Duodenal mucosa (tissue), 2 donors: ENCODE data around the gene KRTAP4-16.
"Not testable (repeated sequence)": the region's sequence is repeated elsewhere in the genome, so short reads cannot be mapped to it uniquely, and the experiment has no call there.

Source experiments
- H3K27ac ChIP-seq: one replicate; pipeline ENCODE4 v1.7.0; 2013; ENCODE audit warnings: low read depth, low read length
- H3K27me3 ChIP-seq, 2 donors: one replicate each; pipeline ENCODE4 v1.7.0; 2013; ENCODE audit warnings: low read length in 2 of 2, control low read depth in 1 of 2; ENCODE audit not compliant: insufficient read depth in 2 of 2, control insufficient read depth in 1 of 2
- H3K36me3 ChIP-seq, 2 donors: one replicate each; pipeline ENCODE4 v1.7.0; 2013; ENCODE audit warnings: low read length in 2 of 2, control low read depth in 1 of 2; ENCODE audit not compliant: insufficient read depth in 2 of 2, control insufficient read depth in 1 of 2
- H3K4me1 ChIP-seq, 2 donors: one replicate each; pipeline ENCODE4 v1.7.0; 2013; ENCODE audit warnings: low read length in 2 of 2, control low read depth in 1 of 2; ENCODE audit not compliant: insufficient read depth in 2 of 2, control insufficient read depth in 1 of 2
- H3K4me3 ChIP-seq, 2 donors: one replicate each; pipeline ENCODE4 v1.7.0; 2013; ENCODE audit warnings: low read length in 2 of 2, low read depth in 1 of 2
- H3K9ac ChIP-seq, 2 donors: one replicate each; pipeline ENCODE4 v1.7.0; 2013; ENCODE audit warnings: low read length in 2 of 2, low read depth in 1 of 2
- H3K9me3 ChIP-seq, 2 donors: one replicate each; pipeline ENCODE4 v1.7.0; 2013; ENCODE audit warnings: low read length in 2 of 2, control low read depth in 1 of 2; ENCODE audit not compliant: control insufficient read depth in 1 of 2

The KRTAP4-16 gene

GRCh38 chr17:41139865-41140264, 37.9 kb upstream of the KRTAP4-16 start:
- not testable (repeated sequence) for H3K27ac ChIP-seq, H3K36me3 ChIP-seq, H3K27me3 ChIP-seq, H3K4me1 ChIP-seq, H3K9me3 ChIP-seq, H3K9ac ChIP-seq, H3K4me3 ChIP-seq

DNA sequence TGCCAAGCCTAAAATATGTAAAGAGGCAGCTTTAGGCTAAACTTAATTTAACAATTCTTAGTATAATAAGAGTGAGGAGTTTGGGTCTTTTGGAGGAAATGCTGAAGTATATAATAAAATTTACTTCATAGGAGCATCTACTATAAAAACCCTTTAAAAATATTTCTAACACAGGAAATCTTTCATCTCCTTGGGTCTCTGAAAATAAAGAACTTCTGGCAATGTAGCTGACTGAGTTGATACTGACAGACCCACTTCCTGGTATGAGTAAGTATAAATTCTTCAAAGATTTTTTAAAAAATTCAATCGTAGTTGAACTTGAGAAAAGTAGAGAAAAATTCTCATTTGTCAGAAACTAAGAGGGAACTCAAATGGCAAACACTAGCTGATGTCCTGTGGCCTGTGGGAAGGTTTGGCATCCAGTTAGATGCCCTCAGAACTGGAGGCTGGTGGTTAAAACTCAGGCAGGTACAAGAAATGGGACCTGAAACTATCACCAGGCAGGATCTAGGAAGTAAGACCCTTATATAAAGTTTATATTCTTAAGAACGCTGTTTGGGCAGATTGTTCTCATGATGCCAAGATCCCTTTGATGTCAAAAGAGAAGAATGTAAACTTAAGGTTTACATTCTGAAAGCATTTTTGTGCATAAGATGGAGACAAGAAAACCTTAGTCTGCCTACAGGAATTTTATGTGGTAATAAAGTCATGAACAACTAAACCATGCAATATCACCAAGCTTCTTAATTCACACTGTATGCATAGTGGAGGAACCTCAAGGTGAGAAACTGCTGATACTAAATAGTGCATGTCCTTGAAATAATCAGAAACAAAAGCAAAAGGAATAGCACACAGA, 32.1 kb upstream of the KRTAP4-16 start:
- Histone ChIP-seq H3K4me1 (no peaks in the 10 kb centered on the region), H3K9ac (no peak overlapping the region), H3K4me3 (no peak overlapping the region), H3K9me3 (no peaks in the 10 kb centered on the region), H3K27me3 (no peaks in the 10 kb centered on the region), H3K36me3 (no peaks in the 10 kb centered on the region), H3K27ac (no peak overlapping the region)

DNA sequence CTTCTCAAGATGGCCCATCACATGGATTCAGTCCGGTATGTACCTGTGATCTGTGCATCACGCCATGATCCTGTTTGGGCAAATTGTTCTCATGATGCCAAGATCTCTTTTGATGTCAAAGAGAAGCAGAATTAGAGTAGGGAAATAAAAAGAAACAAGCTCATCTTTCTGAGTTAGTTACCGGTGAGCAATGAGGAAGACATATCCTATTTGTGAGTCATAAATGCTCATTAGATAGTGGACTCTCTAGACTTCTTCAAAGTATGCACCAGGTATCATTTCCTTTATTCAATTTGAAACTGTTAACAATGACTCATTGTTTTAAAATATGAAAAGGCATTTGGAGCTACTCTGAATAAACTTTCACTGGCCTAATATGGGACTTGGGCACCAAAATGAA, 30.0 kb upstream of the KRTAP4-16 start:
- H3K4me3 ChIP-seq, result no peak overlapping the region
- no peaks in the 10 kb centered on the region for H3K27me3 ChIP-seq
- no peaks in the 10 kb centered on the region for H3K9me3 ChIP-seq
- H3K9ac ChIP-seq, result no peak overlapping the region
- H3K36me3 ChIP-seq, result no peaks in the 10 kb centered on the region
- H3K4me1 ChIP-seq, result no peaks in the 10 kb centered on the region
- no peak overlapping the region for H3K27ac ChIP-seq

DNA sequence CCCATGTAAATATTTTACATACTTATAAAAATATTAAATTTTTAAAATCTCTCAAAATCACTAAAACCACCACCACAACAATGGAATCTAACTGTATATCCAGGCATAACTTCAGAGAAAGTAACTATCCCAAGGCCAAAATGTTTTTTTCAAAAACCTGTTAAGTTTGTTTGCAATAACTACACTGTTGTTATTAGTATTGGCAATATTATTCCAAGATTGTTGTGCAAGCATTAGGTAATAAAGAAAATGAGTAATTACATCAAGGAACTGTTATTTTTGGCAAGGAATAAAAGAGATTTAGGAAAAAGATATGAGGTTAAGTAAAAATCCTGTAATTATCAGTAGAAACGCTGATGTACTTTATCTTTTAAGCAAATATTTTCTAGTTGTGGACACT, 25.4 kb upstream of the KRTAP4-16 start:
- no peaks in the 10 kb centered on the region for H3K36me3 ChIP-seq
- no peak overlapping the region for H3K4me3 ChIP-seq
- H3K9ac ChIP-seq, result no peak overlapping the region
- H3K4me1 ChIP-seq, result no peaks in the 10 kb centered on the region
- no peaks in the 10 kb centered on the region for H3K27me3 ChIP-seq
- no peak overlapping the region for H3K27ac ChIP-seq
- H3K9me3 ChIP-seq, result no peaks in the 10 kb centered on the region

- Histone ChIP-seq H3K27me3 (no peaks in the 10 kb centered on the region), H3K36me3 (no peaks in the 10 kb centered on the region), H3K27ac (no peak overlapping the region), H3K4me1 (no peaks in the 10 kb centered on the region), H3K9ac (no peak overlapping the region), H3K4me3 (no peak overlapping the region), H3K9me3 (no peaks in the 10 kb centered on the region)
Observed at GRCh38 chr17:41126412-41126811, 24.4 kb upstream of the KRTAP4-16 start.

DNA sequence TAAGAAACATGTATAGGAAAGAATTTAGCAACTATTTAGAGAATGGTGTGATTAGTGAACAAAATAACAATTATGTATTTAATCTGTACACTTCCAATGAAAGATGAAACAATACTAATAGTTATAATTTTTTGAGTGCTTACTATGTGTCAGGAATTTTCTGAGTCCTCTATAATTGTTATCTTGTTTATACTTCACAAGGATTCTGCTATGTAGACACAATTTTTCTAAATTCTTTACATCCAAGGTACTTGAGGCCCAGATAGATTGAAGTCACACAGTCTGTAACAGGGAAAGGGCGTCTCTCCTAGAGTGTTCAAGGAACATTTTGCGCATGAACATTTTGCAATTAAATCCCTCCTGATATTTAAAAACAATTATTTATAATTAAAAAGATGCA, 23.1 kb upstream of the KRTAP4-16 start:
- Histone ChIP-seq H3K9me3 (no peaks in the 10 kb centered on the region), H3K36me3 (no peaks in the 10 kb centered on the region), H3K9ac (no peak overlapping the region), H3K4me3 (no peak overlapping the region), H3K27ac (no peak overlapping the region), H3K27me3 (no peaks in the 10 kb centered on the region), H3K4me1 (no peaks in the 10 kb centered on the region)

GRCh38 chr17:41123991-41124371, 22.0 kb upstream of the KRTAP4-16 start, which contains the start of gene KRTAP4-12:
Gene KRTAP4-12 (minus strand): TSS chr17:41124182. CDS start chr17:41124122, 60 bp downstream.
- H3K4me1 ChIP-seq, H3K4me3 ChIP-seq, H3K9me3 ChIP-seq, H3K9ac ChIP-seq, H3K27ac ChIP-seq, H3K27me3 ChIP-seq, H3K36me3 ChIP-seq: not testable (repeated sequence)

- not testable (repeated sequence) for H3K36me3 ChIP-seq, H3K4me3 ChIP-seq, H3K27ac ChIP-seq, H3K27me3 ChIP-seq, H3K9ac ChIP-seq, H3K9me3 ChIP-seq, H3K4me1 ChIP-seq
Observed at GRCh38 chr17:41123292-41123990, 21.4 kb upstream of the KRTAP4-16 start.

DNA sequence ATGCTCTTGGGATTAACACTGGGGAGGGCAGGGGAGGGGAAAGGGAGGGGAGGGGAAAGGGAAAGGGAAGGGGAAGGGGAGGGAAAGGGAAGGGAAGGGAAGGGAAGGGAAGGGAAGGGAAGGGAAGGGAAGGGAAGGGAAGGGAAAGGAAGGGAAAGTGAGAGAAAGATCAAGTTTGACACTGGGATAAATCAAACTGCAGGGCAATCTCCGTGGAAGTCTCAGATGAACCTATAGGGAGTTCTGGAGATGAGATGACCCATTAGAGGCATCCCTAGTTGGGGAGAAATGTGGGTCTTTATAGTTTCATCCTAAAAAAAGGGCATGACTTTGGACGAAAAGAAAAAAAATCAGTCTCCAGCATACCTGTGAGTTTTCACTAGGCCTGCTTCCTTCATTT, 19.7 kb upstream of the KRTAP4-16 start:
- Histone ChIP-seq H3K9me3 (no peaks in the 10 kb centered on the region), H3K27me3 (no peaks in the 10 kb centered on the region), H3K27ac (no peak overlapping the region), H3K36me3 (no peaks in the 10 kb centered on the region), H3K9ac (no peak overlapping the region), H3K4me1 (no peaks in the 10 kb centered on the region), H3K4me3 (no peak overlapping the region)

GRCh38 chr17:41119696-41120690, 18.0 kb upstream of the KRTAP4-16 start:
- H3K9ac ChIP-seq, H3K27ac ChIP-seq, H3K27me3 ChIP-seq, H3K4me1 ChIP-seq, H3K4me3 ChIP-seq, H3K36me3 ChIP-seq, H3K9me3 ChIP-seq: not testable (repeated sequence)
